ENCODE results near the gene ATP2B3.

Gene ATP2B3

GRCh38 chrX:153510383-153510782 lies 7.1 kb upstream of the ATP2B3 start:
- H3K36me3 ChIP-seq (ENCODE audit: control insufficient read depth in 2 of 2, insufficient read depth in 2 of 2, low read length in 2 of 2), result no peaks in the 10 kb centered on the region
- no peaks in the 10 kb centered on the region for H3K9me3 ChIP-seq (ENCODE audit: control insufficient read depth in 2 of 2, low read length in 2 of 2)
- H3K4me3 ChIP-seq (ENCODE audit: low read length in 2 of 2), result no peak overlapping the region
- H3K4me1 ChIP-seq (ENCODE audit: control insufficient read depth, insufficient read depth, low read length), result peaks cover 7% of the 10 kb centered on the region
- H3K27ac ChIP-seq (ENCODE audit: low read length), result no peak overlapping the region
- peaks cover 0 to 11% of the 10 kb centered on the region in 2 donors for H3K27me3 ChIP-seq (ENCODE audit: control insufficient read depth in 1 of 2, insufficient read depth in 2 of 2, low read length in 2 of 2)
- no peak overlapping the region for H3K9ac ChIP-seq (ENCODE audit: low read length in 2 of 2)

- no peaks in the 10 kb centered on the region for H3K9me3 ChIP-seq (ENCODE audit: control insufficient read depth in 2 of 2, low read length in 2 of 2)
- H3K4me1 ChIP-seq (ENCODE audit: control insufficient read depth, insufficient read depth, low read length), result peaks cover 7% of the 10 kb centered on the region
- H3K27ac ChIP-seq (ENCODE audit: low read length), result no peak overlapping the region
- no peaks in the 10 kb centered on the region for H3K36me3 ChIP-seq (ENCODE audit: control insufficient read depth in 2 of 2, insufficient read depth in 2 of 2, low read length in 2 of 2)
- no peak overlapping the region for H3K9ac ChIP-seq (ENCODE audit: low read length in 2 of 2)
- no peak overlapping the region for H3K4me3 ChIP-seq (ENCODE audit: low read length in 2 of 2)
- peaks cover 5 to 18% of the 10 kb centered on the region in 2 donors for H3K27me3 ChIP-seq (ENCODE audit: control insufficient read depth in 1 of 2, insufficient read depth in 2 of 2, low read length in 2 of 2)
These were observed 5.5 kb upstream of the ATP2B3 start for GRCh38 chrX:153511784-153512500.

GRCh38 chrX:153512501-153512893 lies 4.9 kb upstream of the ATP2B3 start:
- peaks cover 7 to 16% of the 10 kb centered on the region in 2 donors for H3K27me3 ChIP-seq (ENCODE audit: control insufficient read depth in 1 of 2, insufficient read depth in 2 of 2, low read length in 2 of 2)

DNA sequence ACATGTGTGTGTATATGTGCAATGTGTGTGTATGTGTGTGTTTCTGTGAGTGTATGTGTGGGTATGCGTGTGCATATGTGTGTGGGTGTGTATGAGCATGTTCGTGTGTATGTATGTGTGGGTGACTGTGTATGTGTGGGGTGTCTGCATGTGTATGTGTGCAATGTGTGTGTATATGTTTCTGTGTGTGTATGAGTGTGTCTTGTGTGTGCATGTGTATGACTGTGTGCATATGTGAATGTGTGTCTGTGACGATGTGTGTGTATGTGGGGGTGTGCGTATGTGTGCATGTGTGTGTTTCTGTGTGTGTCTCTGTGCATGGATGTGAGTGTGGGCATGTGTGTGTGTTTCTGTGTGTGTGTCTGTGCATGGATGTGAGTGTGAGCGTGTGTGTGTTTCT lies 4.2 kb upstream of the ATP2B3 start:
- H3K4me3 ChIP-seq (ENCODE audit: low read length in 2 of 2), result no peak overlapping the region
- no peaks in the 10 kb centered on the region for H3K36me3 ChIP-seq (ENCODE audit: control insufficient read depth in 2 of 2, insufficient read depth in 2 of 2, low read length in 2 of 2)
- no peaks in the 10 kb centered on the region for H3K4me1 ChIP-seq (ENCODE audit: control insufficient read depth, insufficient read depth, low read length)
- no peaks in the 10 kb centered on the region for H3K9me3 ChIP-seq (ENCODE audit: control insufficient read depth in 2 of 2, low read length in 2 of 2)
- H3K9ac ChIP-seq (ENCODE audit: low read length in 2 of 2), result no peak overlapping the region
- H3K27me3 ChIP-seq (ENCODE audit: control insufficient read depth in 1 of 2, insufficient read depth in 2 of 2, low read length in 2 of 2), result peaks cover 9 to 18% of the 10 kb centered on the region in 2 donors
- no peak overlapping the region for H3K27ac ChIP-seq (ENCODE audit: low read length)

More at GRCh38 chrX:153512501-153512893, 4.9 kb upstream of the ATP2B3 start:
- Histone ChIP-seq H3K9ac (ENCODE audit: low read length in 2 of 2) (no peak overlapping the region), H3K4me3 (ENCODE audit: low read length in 2 of 2) (no peak overlapping the region), H3K27ac (ENCODE audit: low read length) (no peak overlapping the region), H3K36me3 (ENCODE audit: control insufficient read depth in 2 of 2, insufficient read depth in 2 of 2, low read length in 2 of 2) (no peaks in the 10 kb centered on the region), H3K9me3 (ENCODE audit: control insufficient read depth in 2 of 2, low read length in 2 of 2) (no peaks in the 10 kb centered on the region), H3K4me1 (ENCODE audit: control insufficient read depth, insufficient read depth, low read length) (peaks cover 4% of the 10 kb centered on the region)

DNA sequence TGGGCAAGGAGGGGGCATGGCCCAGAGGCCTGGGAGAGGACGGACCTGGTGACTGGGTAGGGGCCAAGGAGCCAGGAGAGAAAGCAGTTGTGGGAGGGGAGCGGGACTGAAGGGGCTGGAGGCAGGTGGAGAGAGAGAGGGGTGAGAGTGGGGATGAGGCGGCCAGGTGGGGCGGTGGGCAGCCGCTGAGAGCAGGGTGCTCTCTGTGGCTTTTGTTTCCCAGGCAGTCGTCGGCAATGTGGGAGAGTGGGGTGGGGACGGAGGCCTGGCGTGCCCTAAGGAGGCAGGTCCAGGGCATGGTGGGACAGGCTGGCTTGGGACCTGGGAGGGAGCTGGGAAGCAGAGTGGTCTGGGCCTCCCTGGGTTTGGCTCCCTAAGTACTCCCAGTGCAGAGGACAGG lies 3.2 kb upstream of the ATP2B3 start:
- no peak overlapping the region for H3K27ac ChIP-seq (ENCODE audit: low read length)
- H3K4me1 ChIP-seq (ENCODE audit: control insufficient read depth, insufficient read depth, low read length), result peaks cover 2% of the 10 kb centered on the region
- no peaks in the 10 kb centered on the region for H3K36me3 ChIP-seq (ENCODE audit: control insufficient read depth in 2 of 2, insufficient read depth in 2 of 2, low read length in 2 of 2)
- H3K9me3 ChIP-seq (ENCODE audit: control insufficient read depth in 2 of 2, low read length in 2 of 2), result no peaks in the 10 kb centered on the region
- no peak overlapping the region for H3K4me3 ChIP-seq (ENCODE audit: low read length in 2 of 2)
- peaks cover 15 to 26% of the 10 kb centered on the region in 2 donors for H3K27me3 ChIP-seq (ENCODE audit: control insufficient read depth in 1 of 2, insufficient read depth in 2 of 2, low read length in 2 of 2)
- no peak overlapping the region for H3K9ac ChIP-seq (ENCODE audit: low read length in 2 of 2)

- no peak overlapping the region for H3K27ac ChIP-seq (ENCODE audit: low read length)
- no peak overlapping the region for H3K9ac ChIP-seq (ENCODE audit: low read length in 2 of 2)
- H3K4me3 ChIP-seq (ENCODE audit: low read length in 2 of 2), result no peak overlapping the region
- H3K9me3 ChIP-seq (ENCODE audit: control insufficient read depth in 2 of 2, low read length in 2 of 2), result no peaks in the 10 kb centered on the region
- peaks cover 17 to 25% of the 10 kb centered on the region in 2 donors for H3K27me3 ChIP-seq (ENCODE audit: control insufficient read depth in 1 of 2, insufficient read depth in 2 of 2, low read length in 2 of 2)
- H3K4me1 ChIP-seq (ENCODE audit: control insufficient read depth, insufficient read depth, low read length), result peaks cover 2% of the 10 kb centered on the region
- no peaks in the 10 kb centered on the region for H3K36me3 ChIP-seq (ENCODE audit: control insufficient read depth in 2 of 2, insufficient read depth in 2 of 2, low read length in 2 of 2)
These were observed 2.0 kb upstream of the ATP2B3 start for GRCh38 chrX:153515435-153515834.

GRCh38 chrX:153516073-153516472 lies 1.4 kb upstream of the ATP2B3 start:
- peaks cover 2% of the 10 kb centered on the region for H3K4me1 ChIP-seq (ENCODE audit: control insufficient read depth, insufficient read depth, low read length)
- H3K4me3 ChIP-seq (ENCODE audit: low read length in 2 of 2), result no peak overlapping the region
- peaks cover 20 to 28% of the 10 kb centered on the region in 2 donors for H3K27me3 ChIP-seq (ENCODE audit: control insufficient read depth in 1 of 2, insufficient read depth in 2 of 2, low read length in 2 of 2)
- H3K36me3 ChIP-seq (ENCODE audit: control insufficient read depth in 2 of 2, insufficient read depth in 2 of 2, low read length in 2 of 2), result no peaks in the 10 kb centered on the region
- no peaks in the 10 kb centered on the region for H3K9me3 ChIP-seq (ENCODE audit: control insufficient read depth in 2 of 2, low read length in 2 of 2)
- H3K9ac ChIP-seq (ENCODE audit: low read length in 2 of 2), result no peak overlapping the region
- no peak overlapping the region for H3K27ac ChIP-seq (ENCODE audit: low read length)

DNA sequence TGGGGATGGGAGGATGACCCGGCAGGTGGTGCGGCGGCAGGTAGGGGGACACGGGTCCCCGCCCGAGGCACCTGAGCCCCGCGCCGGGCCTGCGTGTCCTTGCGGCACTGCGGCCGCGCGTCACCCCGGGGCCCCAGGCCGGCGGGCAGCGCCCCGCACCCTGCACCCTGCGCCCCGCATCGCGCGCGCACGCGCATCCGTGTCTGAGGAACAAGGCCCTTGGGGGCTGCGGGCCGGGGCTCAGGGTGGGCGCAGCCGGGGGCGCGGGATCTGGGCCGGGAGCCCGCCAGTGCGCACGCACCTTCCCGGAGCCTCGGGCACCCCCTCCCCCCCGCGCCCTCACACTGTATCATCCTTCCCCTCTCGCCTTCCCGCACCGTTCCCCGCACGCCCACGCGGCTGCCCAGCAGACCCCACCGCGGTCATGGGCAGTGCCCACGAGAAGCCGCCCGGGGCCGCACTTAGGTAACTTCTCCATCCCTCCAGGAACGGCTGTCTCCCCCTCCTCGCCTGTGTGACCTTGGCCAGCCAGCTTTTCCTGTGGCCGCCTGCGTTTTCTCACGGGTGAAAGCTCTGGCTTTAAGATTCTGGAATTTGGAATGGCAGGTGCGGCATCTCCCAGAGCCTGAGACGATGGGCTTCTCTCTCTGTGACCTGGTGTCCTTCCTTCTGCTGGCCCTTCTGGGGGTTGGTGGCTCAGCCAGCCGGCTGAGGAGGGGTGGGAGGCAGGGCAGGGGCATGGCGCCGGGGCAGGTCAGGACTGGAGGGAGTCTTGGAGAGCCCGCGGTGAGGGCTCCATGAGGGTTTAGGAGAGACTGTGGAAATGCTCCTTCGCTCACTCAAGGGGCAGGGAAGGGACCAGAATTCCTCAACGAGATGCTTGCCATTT lies 748 bp downstream of the ATP2B3 start:
- Histone ChIP-seq H3K27ac (ENCODE audit: low read length) (no peak overlapping the region), H3K4me3 (ENCODE audit: low read length in 2 of 2) (peak overlapping the region in 1 of 2 donors; percentile 29), H3K27me3 (ENCODE audit: control insufficient read depth in 1 of 2, insufficient read depth in 2 of 2, low read length in 2 of 2) (peaks cover 20 to 41% of the 10 kb centered on the region in 2 donors)

GRCh38 chrX:153519569-153520286 lies 2.3 kb downstream of the ATP2B3 start:
- Histone ChIP-seq H3K9ac (ENCODE audit: low read length in 2 of 2) (no peak overlapping the region), H3K4me1 (ENCODE audit: control insufficient read depth, insufficient read depth, low read length) (peaks cover 2% of the 10 kb centered on the region), H3K27ac (ENCODE audit: low read length) (no peak overlapping the region), H3K36me3 (ENCODE audit: control insufficient read depth in 2 of 2, insufficient read depth in 2 of 2, low read length in 2 of 2) (no peaks in the 10 kb centered on the region), H3K27me3 (ENCODE audit: control insufficient read depth in 1 of 2, insufficient read depth in 2 of 2, low read length in 2 of 2) (peaks cover 20 to 48% of the 10 kb centered on the region in 2 donors), H3K9me3 (ENCODE audit: control insufficient read depth in 2 of 2, low read length in 2 of 2) (no peaks in the 10 kb centered on the region), H3K4me3 (ENCODE audit: low read length in 2 of 2) (no peak overlapping the region)

More for the DNA sequence above, 748 bp downstream of the ATP2B3 start:
- H3K9ac ChIP-seq (ENCODE audit: low read length in 2 of 2), result no peak overlapping the region
- peaks cover 2% of the 10 kb centered on the region for H3K4me1 ChIP-seq (ENCODE audit: control insufficient read depth, insufficient read depth, low read length)
- H3K9me3 ChIP-seq (ENCODE audit: control insufficient read depth in 2 of 2, low read length in 2 of 2), result no peaks in the 10 kb centered on the region
- no peaks in the 10 kb centered on the region for H3K36me3 ChIP-seq (ENCODE audit: control insufficient read depth in 2 of 2, insufficient read depth in 2 of 2, low read length in 2 of 2)

DNA sequence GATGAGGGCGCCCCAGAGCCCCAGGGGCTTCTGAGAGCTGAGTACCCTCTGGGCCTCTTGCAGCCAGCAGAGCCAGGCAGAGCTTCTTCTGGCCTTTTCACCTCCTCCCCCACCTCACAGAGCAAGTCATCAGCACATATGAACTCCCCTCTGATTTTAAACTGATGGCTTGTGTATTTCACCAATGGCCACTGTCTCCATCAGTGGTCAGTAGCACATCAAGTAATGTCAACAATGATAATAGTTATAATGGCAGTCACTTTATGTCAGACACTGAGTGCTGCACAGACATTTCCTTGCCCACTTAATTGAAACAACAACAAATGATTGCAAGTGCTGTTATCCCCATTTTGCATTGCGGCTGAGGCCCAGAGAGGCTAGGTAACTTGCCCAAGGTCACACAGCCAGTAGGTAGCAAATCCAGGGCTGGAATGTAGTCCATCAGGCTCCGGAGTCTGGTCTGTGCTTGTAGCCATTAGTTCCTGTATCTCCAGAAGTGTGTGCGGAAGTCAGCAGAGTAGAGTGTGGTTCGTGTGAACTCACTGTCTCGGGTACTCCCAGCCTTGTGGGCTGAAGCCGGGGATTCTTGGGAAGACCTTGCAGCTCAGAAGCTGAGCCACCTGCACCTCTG lies 3.0 kb downstream of the ATP2B3 start:
- Histone ChIP-seq H3K4me1 (ENCODE audit: control insufficient read depth, insufficient read depth, low read length) (peaks cover 2% of the 10 kb centered on the region), H3K9me3 (ENCODE audit: control insufficient read depth in 2 of 2, low read length in 2 of 2) (no peaks in the 10 kb centered on the region), H3K4me3 (ENCODE audit: low read length in 2 of 2) (no peak overlapping the region), H3K27ac (ENCODE audit: low read length) (no peak overlapping the region), H3K9ac (ENCODE audit: low read length in 2 of 2) (no peak overlapping the region), H3K27me3 (ENCODE audit: control insufficient read depth in 1 of 2, insufficient read depth in 2 of 2, low read length in 2 of 2) (peaks cover 20 to 49% of the 10 kb centered on the region in 2 donors), H3K36me3 (ENCODE audit: control insufficient read depth in 2 of 2, insufficient read depth in 2 of 2, low read length in 2 of 2) (no peaks in the 10 kb centered on the region)
